ENCODE results near the gene PTPRB.

PTPRB gene

GRCh38 chr12:70638639-70639360 is 1.6 kb upstream of the PTPRB start:
- TF ChIP-seq CTCF (IDR thresholded peaks at IDR 0.05; ENCODE audit: low read length, missing control alignments) = no peak
- H3K4me3 ChIP-seq (replicated peaks; ENCODE audit: low read depth, low read length) = no peak overlapping the region
- DNase-seq (ENCODE audit: low read depth) = no peak

- H3K4me3 ChIP-seq (replicated peaks; ENCODE audit: low read depth, low read length) = no peak overlapping the region
- no peak for DNase-seq (ENCODE audit: low read depth)
- no peak for TF ChIP-seq CTCF (IDR thresholded peaks at IDR 0.05; ENCODE audit: low read length, missing control alignments)
Measured at GRCh38 chr12:70635755-70636154, 1.5 kb downstream of the PTPRB start.

- DNase-seq (ENCODE audit: low read depth) = no peak
- no peak overlapping the region for H3K4me3 ChIP-seq (replicated peaks; ENCODE audit: low read depth, low read length)
- TF ChIP-seq CTCF (IDR thresholded peaks at IDR 0.05; ENCODE audit: low read length, missing control alignments) = no peak
Measured at GRCh38 chr12:70628701-70629480, 8.3 kb downstream of the PTPRB start.

- H3K4me3 ChIP-seq (replicated peaks; ENCODE audit: low read depth, low read length) = peak overlapping the region; percentile 2
- no peak for DNase-seq (ENCODE audit: low read depth)
- TF ChIP-seq CTCF (IDR thresholded peaks at IDR 0.05; ENCODE audit: low read length, missing control alignments) = no peak
Measured at GRCh38 chr12:70627677-70628076, 9.6 kb downstream of the PTPRB start.

GRCh38 chr12:70626180-70626579 is 11.0 kb downstream of the PTPRB start:
- no peak for DNase-seq (ENCODE audit: low read depth)
- H3K4me3 ChIP-seq (replicated peaks; ENCODE audit: low read depth, low read length) = no peak overlapping the region
- TF ChIP-seq CTCF (IDR thresholded peaks at IDR 0.05; ENCODE audit: low read length, missing control alignments) = no peak

- no peak overlapping the region for H3K4me3 ChIP-seq (replicated peaks; ENCODE audit: low read depth, low read length)
- DNase-seq (ENCODE audit: low read depth) = no peak
- no peak for TF ChIP-seq CTCF (IDR thresholded peaks at IDR 0.05; ENCODE audit: low read length, missing control alignments)
Measured at GRCh38 chr12:70619471-70620152, 17.6 kb downstream of the PTPRB start.
